ENCODE results near the gene BUB1. TPM values are rescaled to one million over a fixed set of nuclear protein-coding genes. Genes with fewer than 3 reads are reported as not detected.

BUB1 gene
- total RNA-seq, 1 experiment from 2014 or later, result 80.2 TPM

GRCh38 chr2:110660558-110660957 lies 17.3 kb downstream of the BUB1 start:
- H3K36me3 ChIP-seq (ENCODE audit: control insufficient read depth in 1 of 2, insufficient read depth in 2 of 2, low read length in 2 of 2), result peaks cover 60 to 62% of the 10 kb centered on the region in 2 experiments
- peaks cover 43% of the 10 kb centered on the region for H3K79me2 ChIP-seq (ENCODE audit: insufficient read depth, low read length)
- no peak overlapping the region for H3K27ac ChIP-seq (ENCODE audit: low read depth, low read length)
- no peak overlapping the region for H2AFZ ChIP-seq (ENCODE audit: low read depth, low read length, poor library complexity, severe bottlenecking)
- ChIA-PET POLR2A (no interaction called here), CTCF (no interaction called here), RAD21 (ENCODE audit: low non-redundant PET in 1 of 2, low total read pairs in 2 of 2, uncharacterized antibody in 2 of 2, unreplicated experiment in 2 of 2) (no interaction called here)
- no peaks in the 10 kb centered on the region for H3K27me3 ChIP-seq (ENCODE audit: insufficient read depth, low read length)
- H3K4me2 ChIP-seq (ENCODE audit: low read length), result no peak overlapping the region
- no TSS peak for BruUV-seq (replicated peaks)
- TF ChIP-seq SIN3A (IDR thresholded peaks at IDR 0.05; ENCODE audit: low read depth), result no peak
- no peak for TF ChIP-seq MAX (IDR thresholded peaks at IDR 0.05)
- no peak for TF ChIP-seq CEBPB (IDR thresholded peaks at IDR 0.05; ENCODE audit: low read depth)
- no peak for TF ChIP-seq SP1 (IDR thresholded peaks at IDR 0.05; ENCODE audit: low read depth)
- no peak for TF ChIP-seq POLR2A (IDR thresholded peaks at IDR 0.05; ENCODE audit: borderline replicate concordance, extremely low read depth, insufficient read depth, insufficient read length)
- no peak for TF ChIP-seq ATF3 (IDR thresholded peaks at IDR 0.05)
- no peak for TF ChIP-seq RAD21 (IDR thresholded peaks at IDR 0.05; ENCODE audit: low read depth)
- no peak for TF ChIP-seq CBX3 (IDR thresholded peaks at IDR 0.05; ENCODE audit: low read depth)
- TF ChIP-seq EZH2phosphoT487 (IDR thresholded peaks at IDR 0.05; ENCODE audit: borderline replicate concordance), result no peak
- no peaks in the 10 kb centered on the region for H3K9me3 ChIP-seq (ENCODE audit: control insufficient read depth in 1 of 2, insufficient read depth in 1 of 2, low read depth in 1 of 2, low read length in 2 of 2)
- intact Hi-C loops (cut with micrococcal nuclease), result no loop called here
- no peaks in the 10 kb centered on the region for H3K9me2 ChIP-seq (ENCODE audit: insufficient read depth)
- H3K4me3 ChIP-seq (replicated peaks in 1 of 2; ENCODE audit: low read depth in 1 of 2, low read length in 2 of 2), result no peak overlapping the region
- H3K9ac ChIP-seq (ENCODE audit: low read length), result no peak overlapping the region
- no peaks in the 10 kb centered on the region for H3K4me1 ChIP-seq (ENCODE audit: control insufficient read depth in 1 of 2, insufficient read depth in 2 of 2, low read length in 2 of 2)
- H4K20me1 ChIP-seq (ENCODE audit: insufficient read depth), result no peaks in the 10 kb centered on the region
- ATAC-seq (no peak), DNase-seq (ENCODE audit: low read depth, low spot score) (no peak)

GRCh38 chr2:110659248-110659647 lies 18.6 kb downstream of the BUB1 start:
- POLR2A ChIA-PET, result no interaction called here
- intact Hi-C loops (cut with micrococcal nuclease), result no loop called here
- Histone ChIP-seq H3K36me3 (ENCODE audit: control insufficient read depth in 1 of 2, insufficient read depth in 2 of 2, low read length in 2 of 2) (peaks cover 65 to 70% of the 10 kb centered on the region in 2 experiments), H3K4me3 (replicated peaks in 1 of 2; ENCODE audit: low read depth in 1 of 2, low read length in 2 of 2) (no peak overlapping the region), H3K9me2 (ENCODE audit: insufficient read depth) (no peaks in the 10 kb centered on the region), H3K4me2 (ENCODE audit: low read length) (no peak overlapping the region), H4K20me1 (ENCODE audit: insufficient read depth) (no peaks in the 10 kb centered on the region), H3K4me1 (ENCODE audit: control insufficient read depth in 1 of 2, insufficient read depth in 2 of 2, low read length in 2 of 2) (no peaks in the 10 kb centered on the region), H3K79me2 (ENCODE audit: insufficient read depth, low read length) (peaks cover 31% of the 10 kb centered on the region), H3K27me3 (ENCODE audit: insufficient read depth, low read length) (no peaks in the 10 kb centered on the region), H3K9me3 (ENCODE audit: control insufficient read depth in 1 of 2, insufficient read depth in 1 of 2, low read depth in 1 of 2, low read length in 2 of 2) (no peaks in the 10 kb centered on the region), H2AFZ (ENCODE audit: low read depth, low read length, poor library complexity, severe bottlenecking) (no peak overlapping the region), H3K27ac (ENCODE audit: low read depth, low read length) (no peak overlapping the region), H3K9ac (ENCODE audit: low read length) (no peak overlapping the region)
- ATAC-seq (no peak), DNase-seq (ENCODE audit: low read depth, low spot score) (no peak)
- TF ChIP-seq EGR1 (IDR thresholded peaks at IDR 0.05; ENCODE audit: low read depth), result peak; percentile 23; the same call in 1 of the 2 replicates
- TF ChIP-seq EZH2 (IDR thresholded peaks at IDR 0.05), result no peak
- CTCF ChIA-PET, result no interaction called here
- RAD21 ChIA-PET (ENCODE audit: low non-redundant PET in 1 of 2, low total read pairs in 2 of 2, uncharacterized antibody in 2 of 2, unreplicated experiment in 2 of 2), result no interaction called here
- BruUV-seq (replicated peaks), result no TSS peak
